ENCODE results near the gene THSD4.
"Not testable (repeated sequence)": the region's sequence is repeated elsewhere in the genome, so short reads cannot be mapped to it uniquely, and the experiment has no call there.

Gene THSD4

DNA sequence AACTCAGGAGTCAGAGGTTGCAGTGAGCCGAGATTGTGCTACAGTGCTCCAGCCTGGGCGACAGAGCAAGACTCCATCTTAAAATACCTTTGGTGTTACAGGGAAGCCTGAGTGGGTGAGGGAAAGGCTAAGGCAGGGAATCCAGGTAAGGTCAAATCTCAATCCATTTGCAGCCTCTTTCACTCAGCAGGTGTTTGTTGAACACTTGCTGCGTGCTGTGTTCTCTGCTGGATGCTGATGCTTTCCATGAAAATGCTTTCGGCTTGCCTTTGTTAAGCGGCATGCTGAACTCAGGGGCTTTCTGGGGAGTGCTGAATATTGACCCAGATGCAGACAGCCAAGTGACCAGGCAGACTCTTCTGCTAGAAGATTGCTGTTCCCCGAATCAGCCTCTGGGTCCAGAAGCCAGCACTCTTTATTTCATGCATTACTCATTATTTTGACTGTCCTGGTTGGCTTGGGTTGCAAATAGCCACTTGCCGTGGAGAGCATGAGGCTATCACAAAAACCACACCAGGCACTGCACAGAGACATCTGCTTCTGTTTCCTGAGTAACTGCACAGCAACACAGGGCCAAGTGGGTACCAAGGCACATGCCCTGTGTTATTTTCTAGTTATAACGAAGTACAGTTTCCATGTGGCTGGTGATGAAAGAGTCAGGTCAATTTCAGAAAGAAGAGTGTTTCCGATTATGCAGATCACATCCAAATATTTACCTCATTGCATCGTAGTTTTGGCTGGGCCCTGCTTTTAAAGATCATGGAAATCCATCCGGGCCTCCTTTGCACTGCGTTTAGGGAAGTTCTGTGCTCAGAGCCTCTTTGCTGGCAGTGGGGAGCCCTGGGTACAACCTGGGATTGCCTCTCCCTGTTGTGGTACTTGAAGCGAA lies 88.6 kb downstream of the THSD4 start:
- no peak overlapping the region for H3K27ac ChIP-seq (replicated peaks)
- TF ChIP-seq, protein P1, sequence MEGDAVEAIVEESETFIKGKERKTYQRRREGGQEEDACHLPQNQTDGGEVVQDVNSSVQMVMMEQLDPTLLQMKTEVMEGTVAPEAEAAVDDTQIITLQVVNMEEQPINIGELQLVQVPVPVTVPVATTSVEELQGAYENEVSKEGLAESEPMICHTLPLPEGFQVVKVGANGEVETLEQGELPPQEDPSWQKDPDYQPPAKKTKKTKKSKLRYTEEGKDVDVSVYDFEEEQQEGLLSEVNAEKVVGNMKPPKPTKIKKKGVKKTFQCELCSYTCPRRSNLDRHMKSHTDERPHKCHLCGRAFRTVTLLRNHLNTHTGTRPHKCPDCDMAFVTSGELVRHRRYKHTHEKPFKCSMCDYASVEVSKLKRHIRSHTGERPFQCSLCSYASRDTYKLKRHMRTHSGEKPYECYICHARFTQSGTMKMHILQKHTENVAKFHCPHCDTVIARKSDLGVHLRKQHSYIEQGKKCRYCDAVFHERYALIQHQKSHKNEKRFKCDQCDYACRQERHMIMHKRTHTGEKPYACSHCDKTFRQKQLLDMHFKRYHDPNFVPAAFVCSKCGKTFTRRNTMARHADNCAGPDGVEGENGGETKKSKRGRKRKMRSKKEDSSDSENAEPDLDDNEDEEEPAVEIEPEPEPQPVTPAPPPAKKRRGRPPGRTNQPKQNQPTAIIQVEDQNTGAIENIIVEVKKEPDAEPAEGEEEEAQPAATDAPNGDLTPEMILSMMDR (IDR thresholded peaks at IDR 0.05; ENCODE audit: insufficient read depth, low read length) = no peak
- TF ChIP-seq REST (IDR thresholded peaks at IDR 0.05; ENCODE audit: insufficient replicate concordance, low read depth) = no peak
- no peak for TF ChIP-seq GABPA (IDR thresholded peaks at IDR 0.05; ENCODE audit: low read depth)
- no peak for TF ChIP-seq POLR2AphosphoS5 (IDR thresholded peaks at IDR 0.05; ENCODE audit: low read depth)
- no peak for TF ChIP-seq SPI1 (IDR thresholded peaks at IDR 0.05; ENCODE audit: borderline replicate concordance, low read depth)
- DNase-seq (ENCODE audit: low read depth in 1 of 2, low spot score in 1 of 2) = no peak
- no peaks in the 10 kb centered on the region for H3K27me3 ChIP-seq (ENCODE audit: insufficient read depth, poor library complexity, severe bottlenecking)
- H3K4me3 ChIP-seq (replicated peaks; ENCODE audit: insufficient read depth, low read length) = no peak overlapping the region

GRCh38 chr15:71207141-71207540 lies 91.9 kb downstream of the THSD4 start:
- TF ChIP-seq SPI1 (IDR thresholded peaks at IDR 0.05; ENCODE audit: borderline replicate concordance, low read depth) (no peak), GABPA (IDR thresholded peaks at IDR 0.05; ENCODE audit: low read depth) (no peak), REST (IDR thresholded peaks at IDR 0.05; ENCODE audit: insufficient replicate concordance, low read depth) (no peak), POLR2AphosphoS5 (IDR thresholded peaks at IDR 0.05; ENCODE audit: low read depth) (no peak)
- TF ChIP-seq, protein P1 (IDR thresholded peaks at IDR 0.05; ENCODE audit: insufficient read depth, low read length) = no peak
- no peak overlapping the region for H3K4me3 ChIP-seq (replicated peaks; ENCODE audit: insufficient read depth, low read length)
- no peak overlapping the region for H3K27ac ChIP-seq (replicated peaks)
- H3K27me3 ChIP-seq (ENCODE audit: insufficient read depth, poor library complexity, severe bottlenecking) = peaks cover 2% of the 10 kb centered on the region
- no peak for DNase-seq (ENCODE audit: low read depth in 1 of 2, low spot score in 1 of 2)

GRCh38 chr15:71212146-71212545 lies 96.9 kb downstream of the THSD4 start:
- Histone ChIP-seq H3K27me3 (ENCODE audit: insufficient read depth, poor library complexity, severe bottlenecking) (peaks cover 4% of the 10 kb centered on the region), H3K27ac (replicated peaks) (no peak overlapping the region), H3K4me3 (replicated peaks; ENCODE audit: insufficient read depth, low read length) (no peak overlapping the region)
- no peak for DNase-seq (ENCODE audit: low read depth in 1 of 2, low spot score in 1 of 2)
- TF ChIP-seq SPI1 (IDR thresholded peaks at IDR 0.05; ENCODE audit: borderline replicate concordance, low read depth) (no peak), GABPA (IDR thresholded peaks at IDR 0.05; ENCODE audit: low read depth) (no peak), POLR2AphosphoS5 (IDR thresholded peaks at IDR 0.05; ENCODE audit: low read depth) (no peak), REST (IDR thresholded peaks at IDR 0.05; ENCODE audit: insufficient replicate concordance, low read depth) (no peak)
- TF ChIP-seq, protein P1 (IDR thresholded peaks at IDR 0.05; ENCODE audit: insufficient read depth, low read length) = no peak

DNA sequence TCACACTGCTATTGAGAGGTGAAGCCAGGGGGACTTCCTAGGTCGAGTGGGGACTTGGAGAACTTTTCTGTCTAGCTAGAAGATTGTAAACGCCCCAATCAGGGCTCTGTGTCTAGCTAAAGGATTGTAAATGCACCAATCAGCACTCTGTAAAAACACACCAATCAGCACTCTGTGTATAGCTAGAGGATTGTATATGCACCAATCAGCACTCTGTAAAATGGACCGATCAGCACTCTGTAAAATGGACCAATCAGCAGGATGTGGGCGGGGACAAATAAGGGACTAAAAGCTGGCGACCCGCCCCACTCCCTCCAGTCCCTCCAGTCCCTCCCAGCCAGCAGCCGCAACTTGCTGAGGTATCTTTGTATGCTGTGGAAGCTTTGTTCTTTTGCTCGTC lies 98.7 kb downstream of the THSD4 start:
- H3K27me3 ChIP-seq (ENCODE audit: insufficient read depth, poor library complexity, severe bottlenecking); H3K4me3 ChIP-seq (replicated peaks; ENCODE audit: insufficient read depth, low read length); H3K27ac ChIP-seq (replicated peaks); DNase-seq (ENCODE audit: low read depth in 1 of 2, low spot score in 1 of 2): not testable (repeated sequence)

Measured in HL-60 (cell line).